IMR-90 (cell line): Measurements from ENCODE around the gene MAPKAPK2. TPM values are rescaled to one million over a fixed set of nuclear protein-coding genes. Genes with fewer than 3 reads are reported as not detected.

Experiments used
- ATAC-seq: fragments of 200-7000 bp; cut with Tn5 transposase; 2 replicates; pipeline ENCODE4 v1.9.1; 2020; ENCODE audit warnings: low read depth, mild to moderate bottlenecking, moderate library complexity
- BruUV-seq: library from RNA; stranded (reverse); fragments of 400-500 nt; replicated peaks from 2 replicates; lab custom pipeline; 2021; lab: Mats Ljungman, UMichigan
- CTCF ChIA-PET: fragments of 300-600 bp; formaldehyde crosslinking; extraction: SDS; loops from one replicate; lab custom pipeline; 2021; ENCODE audit warnings: antibody characterized with exemption; lab: Yijun Ruan, JAX
- POLR2A ChIA-PET: fragments of 300-600 bp; sonication (Branson Sonifier 250); formaldehyde crosslinking; loops from one replicate; lab custom pipeline; 2022; ENCODE audit warnings: antibody characterized with exemption; ENCODE audit not compliant: unreplicated experiment; lab: Charles Lee
- DNase-seq: peaks from one replicate; pipeline ENCODE4 v3.0.0; 2013
- H2AFZ ChIP-seq: replicated peaks from 2 replicates; pipeline ENCODE3; 2013; ENCODE audit warnings: low read length, mild to moderate bottlenecking; ENCODE audit not compliant: poor library complexity
- H2AK5ac ChIP-seq: 2 replicates; pipeline ENCODE4 v1.6.1; 2013; ENCODE audit warnings: low read depth, low read length, inconsistent platforms
- H2AK9ac ChIP-seq: replicated peaks from 2 replicates; pipeline ENCODE3; 2013; ENCODE audit warnings: mild to moderate bottlenecking, low read depth, low read length, moderate library complexity; ENCODE audit not compliant: poor library complexity
- H2BK120ac ChIP-seq: 2 replicates; pipeline ENCODE4 v1.6.1; 2013; ENCODE audit warnings: low read depth, low read length, inconsistent platforms
- H2BK15ac ChIP-seq: 3 replicates; pipeline ENCODE4 v1.6.1; 2013; ENCODE audit warnings: low read depth, low read length, inconsistent platforms
- H2BK20ac ChIP-seq: 2 replicates; pipeline ENCODE4 v1.6.1; 2013; ENCODE audit warnings: low read depth, mild to moderate bottlenecking, inconsistent platforms, low read length, moderate library complexity
- H2BK5ac ChIP-seq: 2 replicates; pipeline ENCODE4 v1.6.1; 2013; ENCODE audit warnings: mild to moderate bottlenecking, low read depth, low read length, inconsistent platforms; ENCODE audit not compliant: poor library complexity, severe bottlenecking
- H3K14ac ChIP-seq: replicated peaks from 2 replicates; pipeline ENCODE4 v1.6.1; 2013; ENCODE audit warnings: low read depth, low read length, inconsistent platforms
- H3K18ac ChIP-seq: 2 replicates; pipeline ENCODE4 v1.6.1; 2013; ENCODE audit warnings: low read depth, low read length, control low read depth
- H3K23ac ChIP-seq: 2 replicates; pipeline ENCODE4 v1.6.1; 2013; ENCODE audit warnings: low read depth, low read length, inconsistent platforms
- H3K27ac ChIP-seq: 2 replicates; pipeline ENCODE4 v1.5.1; 2013; ENCODE audit warnings: mild to moderate bottlenecking, control low read depth, low read length; ENCODE audit not compliant: insufficient read depth
- H3K27me3 ChIP-seq: 2 replicates; pipeline ENCODE4 v1.6.1; 2013; ENCODE audit warnings: low read length; ENCODE audit not compliant: control insufficient read depth, insufficient read depth
- H3K36me3 ChIP-seq: 2 replicates; pipeline ENCODE4 v1.6.1; 2013; ENCODE audit warnings: low read length, mixed read lengths; ENCODE audit not compliant: control insufficient read depth, insufficient read depth
- H3K4ac ChIP-seq: 2 replicates; pipeline ENCODE4 v1.6.1; 2013; ENCODE audit warnings: low read depth, low read length, inconsistent platforms
- H3K4me1 ChIP-seq: 2 replicates; pipeline ENCODE4 v1.6.1; 2013; ENCODE audit warnings: low read length, mixed read lengths; ENCODE audit not compliant: control insufficient read depth, insufficient read depth
- H3K4me2 ChIP-seq: 2 replicates; pipeline ENCODE4 v1.6.1; 2013; ENCODE audit warnings: low read depth, mild to moderate bottlenecking, control low read depth, low read length, moderate library complexity
- H3K4me3 ChIP-seq: 2 replicates; pipeline ENCODE4 v1.5.1; 2013; ENCODE audit warnings: low read depth, mild to moderate bottlenecking, control low read depth, low read length, moderate library complexity; ENCODE audit not compliant: insufficient read depth
- H3K56ac ChIP-seq: 2 replicates; pipeline ENCODE4 v1.6.1; 2013; ENCODE audit warnings: low read length, inconsistent platforms; ENCODE audit not compliant: insufficient read depth; ENCODE audit errors: extremely low read depth
- H3K79me1 ChIP-seq, 2 experiments: 2 replicates each; pipeline ENCODE4 v1.6.1; 2013; ENCODE audit warnings: low read length in 2 of 2, inconsistent platforms in 1 of 2, low read depth in 1 of 2
- H3K9ac ChIP-seq: 2 replicates; pipeline ENCODE4 v1.6.1; 2013; ENCODE audit warnings: low read depth, low read length, control low read depth
- H3K9me1 ChIP-seq: 2 replicates; pipeline ENCODE4 v1.6.1; 2013; ENCODE audit warnings: low read length, inconsistent platforms; ENCODE audit not compliant: insufficient read depth
- H3K9me3 ChIP-seq: 2 replicates; pipeline ENCODE4 v1.6.1; 2013; ENCODE audit warnings: low read length; ENCODE audit not compliant: control insufficient read depth, insufficient read depth
- H4K20me1 ChIP-seq: 2 replicates; pipeline ENCODE4 v1.6.1; 2013; ENCODE audit warnings: low read length, inconsistent platforms; ENCODE audit not compliant: insufficient read depth
- H4K5ac ChIP-seq: 2 replicates; pipeline ENCODE4 v1.6.1; 2013; ENCODE audit warnings: mild to moderate bottlenecking, low read depth, low read length, control low read depth
- H4K8ac ChIP-seq, 2 experiments: 2 replicates each; pipeline ENCODE4 v1.6.1; 2013; ENCODE audit warnings: low read depth in 2 of 2, low read length in 2 of 2, control low read depth in 1 of 2, inconsistent platforms in 1 of 2
- H4K91ac ChIP-seq: 2 replicates; pipeline ENCODE4 v1.6.1; 2013; ENCODE audit warnings: low read depth, low read length, inconsistent platforms; ENCODE audit not compliant: insufficient read depth
- BHLHE40 ChIP-seq: fragments of 150-350 bp; IDR thresholded peaks from 2 replicates; pipeline ENCODE4 v1.6.1; 2016; ENCODE audit warnings: mild to moderate bottlenecking, low read depth, low read length
- CEBPB ChIP-seq: IDR thresholded peaks from 2 replicates; pipeline ENCODE4 v1.6.1; 2012; ENCODE audit warnings: low read depth, low read length, improper control_type of control experiment
- CHD1 ChIP-seq: IDR thresholded peaks from 2 replicates; pipeline ENCODE4 v1.6.1; 2012; ENCODE audit warnings: low read depth, low read length, improper control_type of control experiment
- CTCF ChIP-seq: conservative IDR thresholded peaks from 2 replicates; pipeline ENCODE4 v1.5.1; 2012; ENCODE audit warnings: mild to moderate bottlenecking, low read depth, low read length, improper control_type of control experiment
- FOS ChIP-seq: fragments of 150-350 bp; IDR thresholded peaks from 2 replicates; pipeline ENCODE4 v1.6.1; 2016; ENCODE audit warnings: low read depth, low read length
- MAFK ChIP-seq: IDR thresholded peaks from 2 replicates; pipeline ENCODE4 v1.6.1; 2012; ENCODE audit warnings: low read depth, low read length, improper control_type of control experiment
- MXI1 ChIP-seq: IDR thresholded peaks from 2 replicates; pipeline ENCODE4 v1.6.1; 2012; ENCODE audit warnings: low read depth, mild to moderate bottlenecking, low read length, moderate library complexity, borderline replicate concordance
- NFE2L2 ChIP-seq: fragments of 150-350 bp; IDR thresholded peaks from 2 replicates; pipeline ENCODE4 v1.6.1; 2016; ENCODE audit warnings: low read depth, mild to moderate bottlenecking, low read length
- POLR2A ChIP-seq: IDR thresholded peaks from 2 replicates; pipeline ENCODE4 v1.6.1; 2012; ENCODE audit warnings: mild to moderate bottlenecking, low read depth, low read length
- RAD21 ChIP-seq: IDR thresholded peaks from 2 replicates; pipeline ENCODE4 v1.6.1; 2012; ENCODE audit warnings: low read length, improper control_type of control experiment
- RFX5 ChIP-seq: IDR thresholded peaks from 2 replicates; pipeline ENCODE4 v1.8.0; 2012; ENCODE audit warnings: low read depth, mild to moderate bottlenecking, low read length, moderate library complexity
- WGBS, 2 experiments: methylation state at CpG; one replicate each; pipeline versions ENCODE4 v1.1.5 to v1.1.7; 2013; ENCODE audit warnings: missing lambda C conversion rate in 2 of 2; ENCODE audit not compliant: insufficient read length in 1 of 2; ENCODE audit errors: extremely low coverage in 2 of 2; 5-methylcytosine and 5-hydroxymethylcytosine counted together
- dilution Hi-C: fragments of 300-500 bp; cut with HindIII; formaldehyde crosslinking; loops from one replicate; pipeline ENCODE4 v1.14.3; 2018; ENCODE audit warnings: low sequenced_read_pairs; ENCODE audit not compliant: unreplicated experiment
- in situ Hi-C: fragments of 300-500 bp; cut with MboI; formaldehyde crosslinking; loops from 3 replicates; pipeline ENCODE4 v1.14.3; 2019; ENCODE audit warnings: low sequenced_read_pairs, inconsistent platforms, mixed read lengths
- intact Hi-C: fragments of 100-400 bp; cut with micrococcal nuclease; formaldehyde crosslinking; loops from 2 replicates; pipeline ENCODE4 v1.10.0; 2022
- polyA plus RNA-seq, 3 experiments: library from polyadenylated mRNA; depleted of rRNA; stranded (reverse); fragments of >200 nt; gene quantifications; 2 replicates each; pipeline ENCODE4 v1.2.3, GENCODE V29; 2012; ENCODE audit warnings: low replicate concordance in 1 of 3
- total RNA-seq: library from RNA; depleted of rRNA; stranded (reverse); fragments of >200 nt; gene quantifications from 2 replicates; pipeline ENCODE4 v1.2.3, GENCODE V29; 2012
- TF ChIP-seq, protein P1 (sequence below): fragments of 150-350 bp; IDR thresholded peaks from 2 replicates; pipeline ENCODE4 v1.6.1; 2016; ENCODE audit warnings: low read depth, mild to moderate bottlenecking, low read length, moderate library complexity, borderline replicate concordance

The MAPKAPK2 gene
- total and polyA plus RNA-seq, 2 of the 4 experiments (the other 2 are of a cell fraction) = 56.5 to 66.4 TPM

DNA sequence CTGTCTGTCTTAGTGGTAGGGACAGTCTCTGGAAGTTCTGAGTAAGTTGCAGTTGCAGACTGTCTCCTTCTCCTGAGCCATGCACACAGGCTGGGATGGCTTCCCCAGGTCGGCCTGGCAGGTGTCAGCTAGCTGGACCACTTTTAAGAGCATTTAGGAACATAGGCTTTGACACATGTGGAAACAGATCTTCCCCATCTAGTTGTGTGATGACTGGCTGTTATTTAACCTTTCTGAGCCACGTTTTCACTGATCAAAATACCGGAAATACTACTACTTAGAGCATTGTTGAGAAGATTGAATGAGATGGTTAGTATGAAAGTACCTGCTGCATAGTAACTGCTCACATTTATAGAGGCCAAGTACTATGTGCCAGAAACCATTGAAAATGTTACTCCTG is 6.2 kb upstream of the MAPKAPK2 start:
- no peak overlapping the region for H4K8ac ChIP-seq
- no peak overlapping the region for H2BK20ac ChIP-seq
- H2BK120ac ChIP-seq = peak overlapping the region; percentile 14; the same call in 1 of the 2 replicates
- no peak overlapping the region for H2BK5ac ChIP-seq
- H3K23ac ChIP-seq = no peak overlapping the region; the same call in 1 of the 2 replicates
- DNase-seq (no peak), ATAC-seq (no peak)
- intact Hi-C loops (no loop called here), dilution Hi-C loops (no loop called here), in situ Hi-C loops (no loop called here)
- H4K91ac ChIP-seq = no peak overlapping the region
- H2AK9ac ChIP-seq = no peak overlapping the region
- H2AFZ ChIP-seq = no peak overlapping the region
- peaks cover 0 to 7% of the 10 kb centered on the region in 2 experiments; a peak in 1 of 4 replicates for H3K79me1 ChIP-seq
- CTCF ChIA-PET = no interaction called here
- H3K4me1 ChIP-seq = peaks cover 15% of the 10 kb centered on the region
- peaks cover 9% of the 10 kb centered on the region for H3K9me1 ChIP-seq
- no peak overlapping the region for H3K4ac ChIP-seq
- H3K4me2 ChIP-seq = no peak overlapping the region
- no peak overlapping the region for H2AK5ac ChIP-seq
- no peaks in the 10 kb centered on the region; the same call in 1 of the 2 replicates for H3K27me3 ChIP-seq
- H3K36me3 ChIP-seq = no peaks in the 10 kb centered on the region
- no peak overlapping the region for H4K5ac ChIP-seq
- H3K18ac ChIP-seq = no peak overlapping the region
- no peak overlapping the region for H3K56ac ChIP-seq
- BruUV-seq = no TSS peak
- no peak overlapping the region for H3K14ac ChIP-seq
- no peaks in the 10 kb centered on the region for H3K9me3 ChIP-seq
- H3K9ac ChIP-seq = no peak overlapping the region
- no CpG with 5 or more reads among the region's 3 CpGs for WGBS, 2 experiments
- H4K20me1 ChIP-seq = 0 out of 2 replicates have a peak, but pooled peaks cover 3% of the 10 kb centered on the region
- POLR2A ChIA-PET = no interaction called here
- no peak overlapping the region for H3K27ac ChIP-seq
- no peak overlapping the region for H3K4me3 ChIP-seq
- no peak overlapping the region for H2BK15ac ChIP-seq
- no peak for TF ChIP-seq CHD1
- no peak for TF ChIP-seq BHLHE40
- TF ChIP-seq CTCF = no peak
- TF ChIP-seq RAD21 = no peak
- no peak for TF ChIP-seq CEBPB
- TF ChIP-seq, protein P1, sequence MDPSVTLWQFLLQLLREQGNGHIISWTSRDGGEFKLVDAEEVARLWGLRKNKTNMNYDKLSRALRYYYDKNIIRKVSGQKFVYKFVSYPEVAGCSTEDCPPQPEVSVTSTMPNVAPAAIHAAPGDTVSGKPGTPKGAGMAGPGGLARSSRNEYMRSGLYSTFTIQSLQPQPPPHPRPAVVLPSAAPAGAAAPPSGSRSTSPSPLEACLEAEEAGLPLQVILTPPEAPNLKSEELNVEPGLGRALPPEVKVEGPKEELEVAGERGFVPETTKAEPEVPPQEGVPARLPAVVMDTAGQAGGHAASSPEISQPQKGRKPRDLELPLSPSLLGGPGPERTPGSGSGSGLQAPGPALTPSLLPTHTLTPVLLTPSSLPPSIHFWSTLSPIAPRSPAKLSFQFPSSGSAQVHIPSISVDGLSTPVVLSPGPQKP = no peak
- TF ChIP-seq FOS = no peak
- TF ChIP-seq MXI1 = no peak
- TF ChIP-seq MAFK = no peak
- no peak for TF ChIP-seq NFE2L2
- no peak for TF ChIP-seq RFX5
- no peak for TF ChIP-seq POLR2A
